HG02759 (cell line): Measurements from ENCODE around the gene SPARC.
"Not testable (repeated sequence)": the region's sequence is repeated elsewhere in the genome, so short reads cannot be mapped to it uniquely, and the experiment has no call there.

Source experiments
- ATAC-seq: cut with Tn5 transposase; IDR thresholded peaks from one replicate; pipeline ENCODE4 v1.9.1; 2021; ENCODE audit warnings: mild to moderate bottlenecking, moderate library complexity; ENCODE audit not compliant: unreplicated experiment

The SPARC gene

DNA sequence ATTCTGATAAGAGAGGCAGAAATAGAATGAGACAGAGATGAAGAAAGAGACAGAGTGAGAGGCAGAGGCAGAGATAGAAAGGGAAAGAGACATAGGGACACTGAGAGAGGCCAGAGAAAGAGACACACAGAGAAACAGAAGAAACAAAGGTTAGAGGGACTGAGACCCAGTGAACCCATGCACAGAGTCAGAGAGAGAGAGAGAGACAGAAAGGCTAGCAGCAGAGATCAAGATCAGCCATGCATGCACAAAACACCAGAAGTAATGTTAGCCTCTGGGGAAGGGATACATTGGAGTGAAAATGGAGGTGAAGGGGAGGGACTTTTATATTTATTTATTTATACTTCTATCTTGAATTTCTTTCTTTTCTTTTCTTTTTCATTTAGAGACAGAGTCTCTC, 14.1 kb upstream of the SPARC start:
- ATAC-seq = peak; percentile 36

GRCh38 chr5:151700296-151700695, 13.6 kb upstream of the SPARC start:
- ATAC-seq = no peak

DNA sequence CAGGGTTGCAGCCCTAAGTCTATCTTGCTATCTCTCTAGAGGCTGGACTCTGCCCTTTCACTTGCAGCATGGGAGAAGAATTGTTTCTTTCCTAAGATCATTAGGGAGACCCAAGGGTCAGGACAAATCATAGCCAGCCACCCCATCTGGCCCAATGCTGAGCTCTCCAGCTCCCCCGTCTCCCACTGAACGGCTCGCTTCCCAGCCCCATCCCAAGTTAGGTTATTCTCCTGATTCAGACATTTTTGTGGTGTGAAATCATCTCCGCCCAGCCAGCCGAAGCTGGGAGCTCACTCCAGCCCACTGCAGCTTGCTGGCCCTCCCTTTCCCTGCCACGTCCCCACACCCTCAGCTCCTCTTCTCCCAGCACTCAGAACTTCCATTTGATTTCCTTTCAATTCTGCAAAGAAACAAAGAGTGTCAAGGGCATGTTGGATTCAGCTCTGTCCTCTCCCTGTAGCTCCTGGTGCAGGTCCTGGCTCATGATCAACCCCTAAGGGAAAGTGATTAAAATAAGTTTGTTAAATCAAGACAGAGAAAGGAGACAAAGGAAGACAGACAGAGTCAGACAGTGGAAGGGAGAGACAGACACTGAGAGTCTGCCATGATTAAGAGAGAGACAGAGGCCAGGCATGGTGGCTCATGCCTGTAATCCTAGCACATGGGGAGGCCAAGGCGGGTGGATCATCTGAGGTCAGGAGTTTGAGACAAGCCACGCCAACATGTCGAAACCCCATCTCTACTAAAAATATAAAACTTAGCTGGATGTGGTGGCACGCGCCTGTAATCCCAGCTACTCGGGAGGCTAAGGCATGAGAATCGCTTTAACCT, 12.6 kb upstream of the SPARC start:
- ATAC-seq = no peak

- ATAC-seq = not testable (repeated sequence)
These were observed 11.4 kb upstream of the SPARC start for GRCh38 chr5:151698081-151698480.

DNA sequence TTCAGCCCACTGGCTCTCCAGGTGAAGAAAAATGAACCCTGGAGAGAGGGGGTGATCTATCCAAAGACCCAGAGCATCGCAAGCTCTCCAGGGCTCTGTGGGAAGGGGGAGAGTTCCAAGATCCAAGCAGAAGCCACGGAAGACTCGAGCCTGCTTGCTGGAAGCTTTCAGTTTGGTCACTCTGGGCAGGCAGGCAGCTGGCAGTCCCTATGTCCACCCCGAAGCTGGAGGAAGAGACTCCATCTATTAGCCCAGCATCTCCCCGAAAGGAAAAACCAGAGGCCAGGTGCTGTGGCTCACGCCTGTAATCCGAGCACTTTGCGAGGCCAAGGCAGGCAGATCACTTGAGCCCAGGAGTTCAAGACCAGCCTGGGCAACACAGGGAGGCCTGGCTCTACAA, 10.7 kb upstream of the SPARC start:
- no peak for ATAC-seq

DNA sequence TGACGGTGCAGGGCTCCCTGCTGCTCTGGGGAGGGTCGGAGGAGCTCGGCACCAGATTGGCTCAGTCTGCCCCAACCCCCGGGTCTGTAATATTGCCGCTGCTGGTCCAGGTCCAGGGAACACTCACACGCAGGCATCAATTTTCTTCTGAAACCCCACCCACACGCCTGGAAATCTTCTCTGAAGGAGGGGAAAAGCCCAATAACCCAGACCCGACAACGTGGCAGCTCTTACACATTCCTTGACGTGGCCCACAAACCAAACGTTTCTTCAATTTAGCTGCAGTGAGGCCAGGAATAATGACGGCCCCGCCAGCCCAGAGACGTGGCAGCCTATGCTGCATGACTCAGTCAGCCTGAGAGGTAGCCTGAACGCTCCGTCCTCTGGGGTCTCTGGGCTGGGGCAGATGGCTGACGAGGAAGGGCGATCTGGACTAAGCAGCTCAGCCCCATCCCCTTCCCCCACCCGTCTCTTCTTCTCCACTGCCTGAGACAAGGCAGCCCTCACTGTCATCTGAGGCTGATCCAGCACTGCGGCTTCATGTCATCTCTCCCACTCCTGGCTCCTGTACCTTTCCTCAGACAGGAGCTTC, 9.9 kb upstream of the SPARC start:
- ATAC-seq = no peak

- ATAC-seq = no peak
These were observed 8.7 kb upstream of the SPARC start for GRCh38 chr5:151695464-151695863.

- no peak for ATAC-seq
These were observed 7.3 kb upstream of the SPARC start for GRCh38 chr5:151694035-151694485.

- no peak for ATAC-seq
These were observed 5.6 kb upstream of the SPARC start for GRCh38 chr5:151692312-151692711.

GRCh38 chr5:151691706-151692105, 5.0 kb upstream of the SPARC start:
- no peak for ATAC-seq

- ATAC-seq = not testable (repeated sequence)
These were observed 2.9 kb upstream of the SPARC start for GRCh38 chr5:151689591-151689990.

GRCh38 chr5:151688436-151688835, 1.7 kb upstream of the SPARC start:
- no peak for ATAC-seq

- ATAC-seq = no peak
These were observed 704 bp downstream of the SPARC start for GRCh38 chr5:151685749-151686673.

GRCh38 chr5:151684690-151685361, 1.9 kb downstream of the SPARC start:
- no peak for ATAC-seq

DNA sequence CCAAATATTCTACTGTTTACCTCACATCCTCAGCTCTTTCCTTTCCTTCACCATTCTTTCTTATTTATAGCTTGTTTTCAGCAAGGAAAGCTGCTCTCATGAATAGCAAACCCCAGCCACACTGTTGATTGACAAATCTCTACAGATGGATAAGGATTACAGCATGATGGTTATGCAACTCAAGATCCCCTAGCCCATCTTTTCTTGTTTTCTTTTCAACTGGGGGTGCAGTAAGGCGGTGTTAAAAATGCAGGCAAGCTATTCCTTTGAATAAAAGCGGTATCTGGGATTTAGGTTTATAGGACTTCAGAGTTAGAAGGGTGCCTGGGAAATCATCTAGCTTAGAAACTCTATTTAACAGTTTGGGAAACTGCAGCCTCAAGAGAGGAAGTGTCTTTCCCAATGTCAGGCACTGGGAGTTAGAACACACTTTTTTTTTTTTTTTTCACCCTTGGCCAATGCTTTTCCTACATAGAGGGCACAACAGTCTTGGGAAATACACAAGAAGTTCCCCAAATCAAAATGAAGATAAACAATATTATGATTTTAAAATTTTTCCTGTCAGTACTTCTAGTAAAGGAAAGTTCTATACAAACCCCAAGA, 2.6 kb downstream of the SPARC start:
- ATAC-seq = no peak

DNA sequence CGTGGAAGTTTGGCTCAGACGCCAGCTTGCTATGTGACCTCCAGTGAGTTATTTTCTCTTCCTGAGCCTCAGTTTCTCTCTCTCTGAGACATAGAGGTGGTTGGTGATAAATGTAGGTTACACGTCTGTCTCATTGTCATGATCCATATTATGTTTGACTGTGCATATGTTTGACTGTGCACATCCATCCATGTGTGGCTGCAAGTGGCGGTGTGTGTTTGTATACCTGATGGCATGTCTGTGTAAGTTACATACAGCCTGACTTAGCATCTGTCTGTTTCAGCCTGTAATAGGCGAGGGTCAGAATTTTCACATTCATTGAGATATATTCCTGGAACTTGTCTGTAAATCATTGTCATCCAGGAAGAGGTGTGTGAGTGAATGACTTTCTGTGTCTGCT, 3.3 kb downstream of the SPARC start:
- ATAC-seq = no peak

DNA sequence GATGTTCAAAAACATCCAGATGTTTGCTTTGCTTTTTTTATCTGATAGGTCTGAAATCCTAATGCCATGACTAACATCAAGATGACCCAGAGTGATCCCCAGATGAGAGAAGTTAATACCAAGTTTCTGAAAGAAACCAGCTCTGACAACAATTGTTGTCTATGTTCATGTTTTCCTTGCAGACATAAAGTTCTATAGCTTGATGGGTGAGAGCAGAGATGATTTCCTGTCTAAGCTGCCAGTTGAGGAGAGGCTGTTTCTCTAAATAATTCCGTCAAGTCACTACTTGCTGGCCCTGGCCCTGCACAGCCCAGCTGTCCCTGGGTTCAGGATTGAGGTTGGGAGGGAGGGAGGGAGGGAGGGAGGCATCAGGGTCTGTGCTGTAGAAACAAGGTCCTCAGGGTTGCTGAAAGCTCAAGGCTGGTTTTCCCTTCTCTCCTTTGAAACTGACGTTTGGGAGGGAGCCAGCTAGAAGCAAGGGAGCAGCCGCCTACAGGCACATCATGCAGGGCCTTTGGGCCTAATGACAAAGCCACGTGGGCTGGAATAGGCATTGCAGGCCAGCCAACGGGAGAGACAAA, 3.9 kb downstream of the SPARC start:
- ATAC-seq = no peak

GRCh38 chr5:151682240-151682639, 4.5 kb downstream of the SPARC start:
- no peak for ATAC-seq

DNA sequence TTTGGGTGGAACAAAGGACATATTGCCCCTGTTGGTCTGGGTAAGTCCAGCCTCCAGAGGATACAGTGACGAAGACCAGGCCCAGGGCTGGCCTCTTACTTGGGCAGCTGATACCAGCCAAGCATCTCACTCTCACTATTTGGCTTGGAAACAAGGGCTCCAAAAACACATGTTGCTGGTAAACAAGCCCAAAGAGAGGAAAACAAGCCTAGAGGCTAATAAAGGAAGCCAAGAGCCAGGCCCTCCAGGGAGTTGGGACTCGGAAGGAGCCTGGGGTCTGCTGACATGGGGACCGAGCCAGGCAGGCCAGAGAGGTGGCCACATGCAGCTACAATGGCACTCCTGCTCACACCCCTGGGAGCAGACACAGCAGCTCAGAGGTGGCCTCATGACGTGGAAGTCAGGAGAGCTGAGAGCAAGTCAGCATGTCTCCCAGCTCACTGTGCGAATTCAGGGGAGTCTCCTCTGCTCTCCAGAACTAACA, 5.7 kb downstream of the SPARC start:
- no peak for ATAC-seq

- ATAC-seq = not testable (repeated sequence)
These were observed 6.6 kb downstream of the SPARC start for GRCh38 chr5:151680156-151680505.
